ENCODE results near the gene PAX5. TPM values are rescaled to one million over a fixed set of nuclear protein-coding genes. Genes with fewer than 3 reads are reported as not detected.

PAX5 gene
- polyA plus RNA-seq, 2 of the 4 experiments (the other 2 are of a cell fraction) = not detected

DNA sequence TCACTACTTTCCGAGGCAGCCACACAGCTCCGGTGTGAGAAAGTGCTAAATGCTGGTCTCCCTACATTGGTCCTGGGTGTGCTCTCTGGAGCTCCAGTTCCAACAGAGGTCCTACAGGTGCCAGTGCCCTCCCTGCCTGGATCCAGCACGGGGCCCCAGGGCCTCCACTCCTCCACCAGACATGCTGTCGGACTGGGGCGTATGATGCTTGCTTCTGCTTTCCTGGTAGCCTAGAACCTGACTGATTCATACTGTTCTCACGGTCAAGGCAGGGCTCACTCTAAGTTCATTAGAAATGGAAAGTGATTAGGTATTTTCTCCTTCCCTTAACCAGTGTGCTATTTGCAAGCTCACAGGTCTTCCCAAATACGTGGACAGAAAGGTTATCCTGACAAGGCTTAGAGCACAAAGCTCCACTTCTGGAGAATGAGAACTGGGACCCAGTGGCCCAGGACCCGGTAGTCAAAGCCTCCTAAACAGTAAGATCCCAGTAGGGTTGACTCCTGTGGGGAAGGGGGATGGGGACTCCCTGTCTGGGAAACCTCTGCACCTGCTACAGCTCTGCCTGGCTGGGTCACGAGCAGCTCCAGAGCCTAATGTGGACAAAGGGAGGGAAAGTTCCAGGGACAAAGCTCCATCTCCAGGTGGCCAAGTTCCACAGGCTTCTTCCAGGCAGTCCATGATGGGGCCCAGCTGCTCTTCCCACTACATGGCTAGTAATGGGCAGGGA lies 98.1 kb downstream of the PAX5 start:
- CTCF ChIA-PET = interaction anchor here (0.7 to 1.9 kb wide), 5 partner anchors 8 to 121 kb away, joined by 3 to 7 read pairs (median 3); no protein-coding TSS in a partner anchor
- no peak for TF ChIP-seq JUN (IDR thresholded peaks at IDR 0.05)
- TF ChIP-seq FOSL2 (IDR thresholded peaks at IDR 0.05) = no peak
- no peak for TF ChIP-seq FOSL2 (CRISPR knock-in tag; IDR thresholded peaks at IDR 0.05)
- TF ChIP-seq E2F6 (IDR thresholded peaks at IDR 0.05; ENCODE audit: borderline replicate concordance, low read depth) = no peak
- no peak for TF ChIP-seq HOXB5 (CRISPR knock-in tag; IDR thresholded peaks at IDR 0.05)
- no peak for TF ChIP-seq KDM1A (IDR thresholded peaks at IDR 0.05; ENCODE audit: low read depth)
- no peak for TF ChIP-seq ZSCAN20 (CRISPR knock-in tag; IDR thresholded peaks at IDR 0.05)
- no peak for TF ChIP-seq SMC3 (IDR thresholded peaks at IDR 0.05)
- no peak for TF ChIP-seq TFCP2L1 (CRISPR knock-in tag; IDR thresholded peaks at IDR 0.05)

GRCh38 chr9:36935332-36935731 lies 98.7 kb downstream of the PAX5 start:
- TF ChIP-seq HOXB13 (CRISPR knock-in tag; IDR thresholded peaks at IDR 0.05; ENCODE audit: low read depth) (no peak), EHF (CRISPR knock-in tag; IDR thresholded peaks at IDR 0.05) (no peak), POLR2A (IDR thresholded peaks at IDR 0.05; ENCODE audit: low read length) (no peak), NR3C1 (IDR thresholded peaks at IDR 0.05) (no peak), GATA3 (IDR thresholded peaks at IDR 0.05; ENCODE audit: borderline replicate concordance) (no peak), SREBF2 (IDR thresholded peaks at IDR 0.05) (no peak), POLR2AphosphoS2 (conservative IDR thresholded peaks at IDR 0.05; ENCODE audit: low read length) (no peak)
- ATAC-seq (no peak), DNase-seq (ENCODE audit: low read depth in 1 of 2, low spot score in 1 of 2) (no peak), FAIRE-seq (no peak)
- H3K4me3 ChIP-seq = no peak overlapping the region
- no peak overlapping the region for H3K4me2 ChIP-seq
- H3K9me3 ChIP-seq = peaks cover 5% of the 10 kb centered on the region; the same call in 2 of the 3 replicates
- peaks cover 11% of the 10 kb centered on the region for H3K4me1 ChIP-seq
- CTCF ChIA-PET = interaction anchor here (0.7 to 1.9 kb wide), 4 partner anchors 9 to 62 kb away, joined by 3 to 7 read pairs (median 3); no protein-coding TSS in a partner anchor
- no peak overlapping the region for H3K27ac ChIP-seq
- 87% methylated on average over 4 of the region's 4 CpGs for WGBS (ENCODE audit: missing lambda C conversion rate)
- POLR2A ChIA-PET = no interaction called here

More for the DNA sequence above, 98.1 kb downstream of the PAX5 start:
- FAIRE-seq (no peak), DNase-seq (ENCODE audit: low read depth in 1 of 2, low spot score in 1 of 2) (no peak), ATAC-seq (peak in 1 of 2 experiments; percentile 49; a peak in 3 of 6 replicates)
- Histone ChIP-seq H3K27ac (no peak overlapping the region; a peak in 1 of 6 replicates), H3K4me3 (no peak overlapping the region), H3K4me2 (peak overlapping the region; percentile 33; the same call in 2 of the 3 replicates), H3K9me3 (peaks cover 5% of the 10 kb centered on the region; the same call in 2 of the 3 replicates), H3K4me1 (peaks cover 11% of the 10 kb centered on the region)
- WGBS (ENCODE audit: missing lambda C conversion rate) = 74% methylated on average over 8 of the region's 9 CpGs
- POLR2A ChIA-PET = no interaction called here

GRCh38 chr9:36934478-36935065 lies 99.5 kb downstream of the PAX5 start:
- FAIRE-seq (no peak), DNase-seq (ENCODE audit: low read depth in 1 of 2, low spot score in 1 of 2) (no peak), ATAC-seq (no peak)
- no peak overlapping the region for H3K4me2 ChIP-seq
- TF ChIP-seq RCOR1 (IDR thresholded peaks at IDR 0.05; ENCODE audit: low read depth, low read length) = no peak
- TF ChIP-seq BHLHE40 (IDR thresholded peaks at IDR 0.05; ENCODE audit: low read depth, low read length) = no peak
- TF ChIP-seq KDM5A (IDR thresholded peaks at IDR 0.05) = no peak
- TF ChIP-seq ZFP36 (IDR thresholded peaks at IDR 0.05; ENCODE audit: borderline replicate concordance, partially characterized antibody) = peak; percentile 79
- no peak for TF ChIP-seq CHD2 (IDR thresholded peaks at IDR 0.05; ENCODE audit: low read length, partially characterized antibody)
- TF ChIP-seq, protein P1, sequence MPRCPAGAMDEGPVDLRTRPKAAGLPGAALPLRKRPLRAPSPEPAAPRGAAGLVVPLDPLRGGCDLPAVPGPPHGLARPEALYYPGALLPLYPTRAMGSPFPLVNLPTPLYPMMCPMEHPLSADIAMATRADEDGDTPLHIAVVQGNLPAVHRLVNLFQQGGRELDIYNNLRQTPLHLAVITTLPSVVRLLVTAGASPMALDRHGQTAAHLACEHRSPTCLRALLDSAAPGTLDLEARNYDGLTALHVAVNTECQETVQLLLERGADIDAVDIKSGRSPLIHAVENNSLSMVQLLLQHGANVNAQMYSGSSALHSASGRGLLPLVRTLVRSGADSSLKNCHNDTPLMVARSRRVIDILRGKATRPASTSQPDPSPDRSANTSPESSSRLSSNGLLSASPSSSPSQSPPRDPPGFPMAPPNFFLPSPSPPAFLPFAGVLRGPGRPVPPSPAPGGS (IDR thresholded peaks at IDR 0.05) = no peak
- no peak overlapping the region for H3K4me3 ChIP-seq
- H3K9me3 ChIP-seq = peaks cover 5% of the 10 kb centered on the region; the same call in 2 of the 3 replicates
- peaks cover 11% of the 10 kb centered on the region for H3K4me1 ChIP-seq
- CTCF ChIA-PET = interaction anchor here (1.0 to 1.9 kb wide), 2 partner anchors 21 to 61 kb away, joined by 3 to 7 read pairs; no protein-coding TSS in a partner anchor
- 79% methylated on average over 5 of the region's 5 CpGs for WGBS (ENCODE audit: missing lambda C conversion rate)
- POLR2A ChIA-PET = no interaction called here
- H3K27ac ChIP-seq = no peak overlapping the region

All from A549 (cell line).